ENCODE data around the gene BLVRA.

- TF ChIP-seq, protein P1, sequence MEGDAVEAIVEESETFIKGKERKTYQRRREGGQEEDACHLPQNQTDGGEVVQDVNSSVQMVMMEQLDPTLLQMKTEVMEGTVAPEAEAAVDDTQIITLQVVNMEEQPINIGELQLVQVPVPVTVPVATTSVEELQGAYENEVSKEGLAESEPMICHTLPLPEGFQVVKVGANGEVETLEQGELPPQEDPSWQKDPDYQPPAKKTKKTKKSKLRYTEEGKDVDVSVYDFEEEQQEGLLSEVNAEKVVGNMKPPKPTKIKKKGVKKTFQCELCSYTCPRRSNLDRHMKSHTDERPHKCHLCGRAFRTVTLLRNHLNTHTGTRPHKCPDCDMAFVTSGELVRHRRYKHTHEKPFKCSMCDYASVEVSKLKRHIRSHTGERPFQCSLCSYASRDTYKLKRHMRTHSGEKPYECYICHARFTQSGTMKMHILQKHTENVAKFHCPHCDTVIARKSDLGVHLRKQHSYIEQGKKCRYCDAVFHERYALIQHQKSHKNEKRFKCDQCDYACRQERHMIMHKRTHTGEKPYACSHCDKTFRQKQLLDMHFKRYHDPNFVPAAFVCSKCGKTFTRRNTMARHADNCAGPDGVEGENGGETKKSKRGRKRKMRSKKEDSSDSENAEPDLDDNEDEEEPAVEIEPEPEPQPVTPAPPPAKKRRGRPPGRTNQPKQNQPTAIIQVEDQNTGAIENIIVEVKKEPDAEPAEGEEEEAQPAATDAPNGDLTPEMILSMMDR (IDR thresholded peaks at IDR 0.05 in 8 of 11, conservative IDR thresholded peaks at IDR 0.05 in 3 of 11), result no peak
- TF ChIP-seq POLR2A (IDR thresholded peaks at IDR 0.05) (no peak), POLR2AphosphoS5 (IDR thresholded peaks at IDR 0.05) (no peak)
Measured at GRCh38 chr7:43747328-43748105, 11.0 kb upstream of the BLVRA start.

Data from spleen (tissue), 7 donors.